T-helper 17 cell (primary cell): ENCODE results near the gene GGCT. TPM values are rescaled to one million over a fixed set of nuclear protein-coding genes. Genes with fewer than 3 reads are reported as not detected.
A peak's percentile ranks its signal among the peaks of the same experiment; 100 is the strongest.
"Not testable (repeated sequence)": the region's sequence is repeated elsewhere in the genome, so short reads cannot be mapped to it uniquely, and the experiment has no call there.

Experiments
- ATAC-seq: fragments of 150-1000 bp; cut with Tn5 transposase; 2 replicates; pipeline ENCODE4 v1.10.0; 2021; ENCODE audit warnings: mild to moderate bottlenecking, moderate library complexity
- DNase-seq, 3 donors: peaks; one replicate each; pipeline versions ENCODE4 v3.0.0 to v3.0.0-alpha.2; 2020 to 2021
- H3K9me3 ChIP-seq: one replicate; pipeline ENCODE4 v1.7.0; 2013; ENCODE audit warnings: low read length, mild to moderate bottlenecking; ENCODE audit not compliant: control insufficient read depth, poor library complexity, severe bottlenecking
- H3K27ac Mint-ChIP-seq: one replicate; pipeline ENCODE4 v1.8.0; 2022; ENCODE audit warnings: mild to moderate bottlenecking, moderate library complexity, mixed read lengths
- H3K27me3 Mint-ChIP-seq: one replicate; pipeline ENCODE4 v1.8.0; 2022; ENCODE audit warnings: mixed read lengths
- H3K36me3 Mint-ChIP-seq: one replicate; pipeline ENCODE4 v1.8.0; 2022; ENCODE audit warnings: low read depth, mixed read lengths
- H3K4me1 Mint-ChIP-seq: one replicate; pipeline ENCODE4 v1.8.0; 2022; ENCODE audit warnings: mild to moderate bottlenecking, mixed read lengths
- H3K4me3 Mint-ChIP-seq: one replicate; pipeline ENCODE4 v1.8.0; 2022; ENCODE audit warnings: mild to moderate bottlenecking, moderate library complexity, mixed read lengths
- total RNA-seq, 4 donors: library from RNA in 2 of 4; stranded (reverse) in 2 of 4; gene quantifications; one replicate each; pipeline ENCODE4 v1.2.3 and lab custom pipeline; 2022 to 2026

The GGCT gene
- total RNA-seq, 2 donors from 2014 or later: 8.4 to 9.6 TPM

GRCh38 chr7:30481416-30481815 is 23.2 kb downstream of the GGCT start:
- not testable (repeated sequence) for ATAC-seq
- H3K4me1 Mint-ChIP-seq: peaks cover 13% of the 10 kb centered on the region

GRCh38 chr7:30479202-30480120 is 25.2 kb downstream of the GGCT start:
- peaks cover 2% of the 10 kb centered on the region for H3K36me3 Mint-ChIP-seq
- ATAC-seq: peak; percentile 34
- peak overlapping the region; percentile 89 for H3K27ac Mint-ChIP-seq
- peaks cover 25% of the 10 kb centered on the region for H3K4me1 Mint-ChIP-seq
- no peak for DNase-seq
- H3K9me3 ChIP-seq: no peaks in the 10 kb centered on the region
- H3K27me3 Mint-ChIP-seq: no peaks in the 10 kb centered on the region
- peak overlapping the region; percentile 98 for H3K4me3 Mint-ChIP-seq

More at GRCh38 chr7:30481416-30481815, 23.2 kb downstream of the GGCT start:
- H3K27ac Mint-ChIP-seq, H3K9me3 ChIP-seq, DNase-seq, H3K27me3 Mint-ChIP-seq, H3K36me3 Mint-ChIP-seq, H3K4me3 Mint-ChIP-seq: not testable (repeated sequence)

GRCh38 chr7:30478349-30479201 is 26.1 kb downstream of the GGCT start, which contains the start of gene NOD1:
Gene NOD1, minus strand, starts transcription at chr7:30478784. Its CDS starts 21,863 bp downstream, at chr7:30456921.
- ATAC-seq (peak; percentile 90), DNase-seq (peak; percentile 51 to 57 (median 51))
- no peaks in the 10 kb centered on the region for H3K27me3 Mint-ChIP-seq
- H3K4me1 Mint-ChIP-seq: peaks cover 32% of the 10 kb centered on the region
- H3K27ac Mint-ChIP-seq: peak within 1 kb of the TSS; percentile 89
- H3K9me3 ChIP-seq: no peaks in the 10 kb centered on the region
- H3K4me3 Mint-ChIP-seq: peak within 1 kb of the TSS; percentile 98
- H3K36me3 Mint-ChIP-seq: peaks cover 4% of the 10 kb centered on the region

GRCh38 chr7:30476459-30477145 is 28.0 kb downstream of the GGCT start:
- H3K4me1 Mint-ChIP-seq: peaks cover 46% of the 10 kb centered on the region
- ATAC-seq: no peak
- no peaks in the 10 kb centered on the region for H3K27me3 Mint-ChIP-seq
- peak overlapping the region; percentile 60 for H3K4me3 Mint-ChIP-seq
- H3K36me3 Mint-ChIP-seq: peaks cover 4% of the 10 kb centered on the region
- H3K9me3 ChIP-seq: no peaks in the 10 kb centered on the region
- DNase-seq: no peak
- peak overlapping the region; percentile 53 for H3K27ac Mint-ChIP-seq

- DNase-seq: no peak
- Mint-ChIP-seq H3K4me3 (no peak overlapping the region), H3K27me3 (no peaks in the 10 kb centered on the region), H3K4me1 (peaks cover 56% of the 10 kb centered on the region), H3K27ac (no peak overlapping the region), H3K36me3 (peaks cover 4% of the 10 kb centered on the region)
- ATAC-seq: no peak
- H3K9me3 ChIP-seq: no peaks in the 10 kb centered on the region
Measured at GRCh38 chr7:30475580-30475979, 29.0 kb downstream of the GGCT start.

GRCh38 chr7:30474893-30475292 is 29.7 kb downstream of the GGCT start:
- peaks cover 4% of the 10 kb centered on the region for H3K36me3 Mint-ChIP-seq

GRCh38 chr7:30474485-30474884 is 30.1 kb downstream of the GGCT start:
- ATAC-seq (no peak), DNase-seq (no peak)
- Mint-ChIP-seq H3K27ac (peak overlapping the region; percentile 4), H3K4me3 (no peak overlapping the region), H3K4me1 (peaks cover 60% of the 10 kb centered on the region), H3K36me3 (peaks cover 4% of the 10 kb centered on the region), H3K27me3 (no peaks in the 10 kb centered on the region)
- no peaks in the 10 kb centered on the region for H3K9me3 ChIP-seq

More at GRCh38 chr7:30474893-30475292, 29.7 kb downstream of the GGCT start:
- no peak for ATAC-seq
- Mint-ChIP-seq H3K27me3 (no peaks in the 10 kb centered on the region), H3K4me3 (no peak overlapping the region), H3K4me1 (peaks cover 62% of the 10 kb centered on the region), H3K27ac (peak overlapping the region; percentile 4)
- DNase-seq: no peak
- no peaks in the 10 kb centered on the region for H3K9me3 ChIP-seq

GRCh38 chr7:30473903-30474302 is 30.7 kb downstream of the GGCT start:
- H3K27me3 Mint-ChIP-seq: no peaks in the 10 kb centered on the region

GRCh38 chr7:30472784-30473775 is 31.5 kb downstream of the GGCT start:
- DNase-seq (no peak), ATAC-seq (no peak)
- Mint-ChIP-seq H3K4me1 (peaks cover 63% of the 10 kb centered on the region), H3K27ac (peak overlapping the region; percentile 53), H3K4me3 (no peak overlapping the region), H3K36me3 (peaks cover 2% of the 10 kb centered on the region), H3K27me3 (no peaks in the 10 kb centered on the region)
- H3K9me3 ChIP-seq: no peaks in the 10 kb centered on the region

More at GRCh38 chr7:30473903-30474302, 30.7 kb downstream of the GGCT start:
- DNase-seq (no peak), ATAC-seq (no peak)
- Mint-ChIP-seq H3K36me3 (peaks cover 4% of the 10 kb centered on the region), H3K4me1 (peaks cover 60% of the 10 kb centered on the region), H3K27ac (peak overlapping the region; percentile 53), H3K4me3 (no peak overlapping the region)
- H3K9me3 ChIP-seq: no peaks in the 10 kb centered on the region

- peak; percentile 58 for ATAC-seq
- Mint-ChIP-seq H3K4me1 (peaks cover 67% of the 10 kb centered on the region), H3K27me3 (no peaks in the 10 kb centered on the region), H3K36me3 (peaks cover 2% of the 10 kb centered on the region), H3K4me3 (peak overlapping the region; percentile 59), H3K27ac (peak overlapping the region; percentile 53)
- no peaks in the 10 kb centered on the region for H3K9me3 ChIP-seq
- DNase-seq: no peak
Measured at GRCh38 chr7:30472081-30472783, 32.4 kb downstream of the GGCT start.

GRCh38 chr7:30471205-30471604 is 33.4 kb downstream of the GGCT start:
- ATAC-seq (peak; percentile 57), DNase-seq (no peak)
- Mint-ChIP-seq H3K27me3 (no peaks in the 10 kb centered on the region), H3K4me1 (peaks cover 63% of the 10 kb centered on the region), H3K36me3 (peaks cover 2% of the 10 kb centered on the region), H3K4me3 (peak overlapping the region; percentile 60), H3K27ac (peak overlapping the region; percentile 53)
- no peaks in the 10 kb centered on the region for H3K9me3 ChIP-seq
